Loucy (cell line): Measurements from ENCODE around the gene NIPA2.

Experiments used
- H2AFZ ChIP-seq: fragments of 200-600 bp; sonication (generic); 2 replicates; pipeline ENCODE4 v1.6.0; 2016; ENCODE audit warnings: antibody characterized with exemption, mild to moderate bottlenecking, low read length, moderate library complexity
- H3F3A ChIP-seq: fragments of 200-600 bp; 2 replicates; pipeline ENCODE4 v1.6.0; 2016; ENCODE audit warnings: antibody characterized with exemption, low read depth, mild to moderate bottlenecking
- H3K27me3 ChIP-seq: fragments of 200-600 bp; sonication (generic); 2 replicates; pipeline ENCODE4 v1.6.1; 2014; ENCODE audit warnings: low read length, mild to moderate bottlenecking; ENCODE audit not compliant: insufficient read depth, poor library complexity, severe bottlenecking
- H3K36me3 ChIP-seq: fragments of 200-600 bp; sonication (generic); 2 replicates; pipeline ENCODE4 v1.6.1; 2016; ENCODE audit warnings: low read length; ENCODE audit not compliant: insufficient read depth
- H3K4me1 ChIP-seq: fragments of 200-600 bp; sonication (generic); 2 replicates; pipeline ENCODE4 v1.5.1; 2014; ENCODE audit warnings: low read length, mild to moderate bottlenecking; ENCODE audit not compliant: insufficient read depth, poor library complexity, severe bottlenecking
- H3K4me2 ChIP-seq: fragments of 200-600 bp; sonication (generic); 2 replicates; pipeline ENCODE4 v1.6.0; 2014; ENCODE audit warnings: antibody characterized with exemption, low read length, low read depth, mild to moderate bottlenecking; ENCODE audit not compliant: poor library complexity, severe bottlenecking
- H3K4me3 ChIP-seq: fragments of 200-600 bp; sonication (generic); 2 replicates; pipeline ENCODE4 v1.5.1; 2014; ENCODE audit warnings: low read length, mild to moderate bottlenecking, mixed read lengths; ENCODE audit not compliant: poor library complexity, severe bottlenecking
- H3K79me2 ChIP-seq: fragments of 200-600 bp; sonication (generic); 2 replicates; pipeline ENCODE4 v1.6.1; 2014; ENCODE audit warnings: low read length; ENCODE audit not compliant: insufficient read depth
- H3K9ac ChIP-seq: fragments of 200-600 bp; sonication (generic); 2 replicates; pipeline ENCODE4 v1.6.0; 2014; ENCODE audit warnings: mild to moderate bottlenecking, low read depth, low read length, moderate library complexity; ENCODE audit not compliant: poor library complexity, severe bottlenecking
- H3K9me2 ChIP-seq: fragments of 200-600 bp; sonication (generic); replicated peaks from 2 replicates; pipeline ENCODE4 v1.6.1; 2016; ENCODE audit warnings: low read depth, low read length, mixed read lengths
- H3K9me3 ChIP-seq: fragments of 200-600 bp; sonication (generic); 2 replicates; pipeline ENCODE4 v1.6.1; 2014; ENCODE audit warnings: mild to moderate bottlenecking, antibody characterized with exemption, low read length, low read depth; ENCODE audit not compliant: insufficient read depth
- H4K20me1 ChIP-seq: fragments of 200-600 bp; sonication (generic); 2 replicates; pipeline ENCODE4 v1.6.0; 2014; ENCODE audit warnings: antibody characterized with exemption, low read length, mild to moderate bottlenecking; ENCODE audit not compliant: insufficient read depth, poor library complexity, severe bottlenecking
- CTCF ChIP-seq: fragments of 200-600 bp; sonication (generic); conservative IDR thresholded peaks from 2 replicates; pipeline ENCODE4 v1.5.1; 2014; ENCODE audit warnings: mild to moderate bottlenecking, antibody characterized with exemption, low read length
- EZH2phosphoT487 ChIP-seq: fragments of 200-600 bp; IDR thresholded peaks from 2 replicates; pipeline ENCODE4 v1.6.1; 2018; ENCODE audit warnings: antibody characterized with exemption, mild to moderate bottlenecking, moderate library complexity, borderline replicate concordance

NIPA2 gene

DNA sequence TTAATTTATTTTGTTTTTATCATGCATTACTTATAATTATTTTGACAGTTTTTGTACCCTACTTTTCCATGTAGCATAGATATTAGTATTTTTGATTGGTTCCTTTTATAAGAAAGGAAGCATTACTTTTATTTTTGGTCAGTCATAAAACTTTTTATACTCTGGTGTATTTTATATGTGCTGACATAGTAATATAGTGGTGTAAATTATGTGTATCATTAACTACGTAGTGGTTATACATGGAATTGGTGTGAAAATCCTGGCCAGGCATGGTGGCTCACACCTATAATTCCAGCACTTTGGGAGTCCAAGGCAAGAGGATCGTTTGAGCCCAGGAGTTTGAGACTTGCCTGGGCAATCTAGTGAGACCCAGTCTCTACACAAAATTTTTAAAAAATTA, 18.8 kb upstream of the NIPA2 start:
- H3K4me1 ChIP-seq = no peaks in the 10 kb centered on the region
- no peaks in the 10 kb centered on the region for H3K79me2 ChIP-seq
- no peaks in the 10 kb centered on the region for H3K9me3 ChIP-seq
- no peak overlapping the region for H3K4me2 ChIP-seq
- H3K4me3 ChIP-seq = no peak overlapping the region
- H4K20me1 ChIP-seq = no peaks in the 10 kb centered on the region
- no peak overlapping the region for H3K9ac ChIP-seq
- H2AFZ ChIP-seq = no peak overlapping the region
- TF ChIP-seq CTCF = no peak
- TF ChIP-seq EZH2phosphoT487 = no peak
- H3K9me2 ChIP-seq = no peaks in the 10 kb centered on the region
- H3K36me3 ChIP-seq = peaks cover 34% of the 10 kb centered on the region; the same call in 1 of the 2 replicates
- H3K27me3 ChIP-seq = no peaks in the 10 kb centered on the region
- H3F3A ChIP-seq = no peaks in the 10 kb centered on the region

GRCh38 chr15:22823495-22824128, 14.9 kb upstream of the NIPA2 start:
- peaks cover 53% of the 10 kb centered on the region; the same call in 1 of the 2 replicates for H3K36me3 ChIP-seq
- H3K9ac ChIP-seq = no peak overlapping the region
- no peaks in the 10 kb centered on the region for H3K27me3 ChIP-seq
- no peaks in the 10 kb centered on the region for H4K20me1 ChIP-seq
- TF ChIP-seq EZH2phosphoT487 (no peak), CTCF (no peak)
- no peaks in the 10 kb centered on the region for H3K4me1 ChIP-seq
- H3K79me2 ChIP-seq = no peaks in the 10 kb centered on the region
- no peaks in the 10 kb centered on the region for H3F3A ChIP-seq
- H3K9me2 ChIP-seq = no peaks in the 10 kb centered on the region
- H3K9me3 ChIP-seq = no peaks in the 10 kb centered on the region
- no peak overlapping the region for H3K4me2 ChIP-seq
- no peak overlapping the region for H3K4me3 ChIP-seq
- no peak overlapping the region for H2AFZ ChIP-seq

- no peaks in the 10 kb centered on the region for H3K27me3 ChIP-seq
- H2AFZ ChIP-seq = no peak overlapping the region
- peaks cover 37% of the 10 kb centered on the region; the same call in 1 of the 2 replicates for H3K36me3 ChIP-seq
- H3K9me3 ChIP-seq = no peaks in the 10 kb centered on the region
- H3K4me2 ChIP-seq = no peak overlapping the region
- no peak overlapping the region for H3K4me3 ChIP-seq
- H3K9me2 ChIP-seq = no peaks in the 10 kb centered on the region
- no peak for TF ChIP-seq EZH2phosphoT487
- no peak for TF ChIP-seq CTCF
- H3K9ac ChIP-seq = no peak overlapping the region
- no peaks in the 10 kb centered on the region for H3K4me1 ChIP-seq
- H3K79me2 ChIP-seq = no peaks in the 10 kb centered on the region
- no peaks in the 10 kb centered on the region for H4K20me1 ChIP-seq
- no peaks in the 10 kb centered on the region for H3F3A ChIP-seq
Observed at GRCh38 chr15:22827125-22827524, 11.3 kb upstream of the NIPA2 start.
